ENCODE measurements around the gene SDHB. TPM values are rescaled to one million over a fixed set of nuclear protein-coding genes. Genes with fewer than 3 reads are reported as not detected.

Gene SDHB
- total and polyA plus RNA-seq, 2 donors (not counting 1 experiment from before 2014, with no cell fraction given), result 58.0 to 61.0 TPM

DNA sequence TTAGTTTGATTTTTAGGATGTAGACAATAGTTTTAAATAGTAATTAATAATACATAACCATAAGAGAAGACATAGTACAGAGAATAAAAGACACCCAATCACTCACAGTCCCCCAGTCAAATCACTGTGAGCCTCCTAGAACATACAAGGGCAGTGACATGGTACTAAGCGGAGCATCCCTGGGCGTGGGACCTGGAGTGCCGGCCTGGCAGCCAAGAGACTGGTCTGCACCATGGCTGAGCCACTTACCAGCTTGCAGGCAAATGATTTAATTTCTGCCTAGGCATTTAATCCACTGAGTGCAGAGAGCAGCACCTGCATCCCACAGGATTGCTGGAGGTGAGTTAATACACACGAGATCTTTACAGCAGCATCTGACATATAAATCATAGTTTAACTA, 20.4 kb downstream of the SDHB start:
- intact Hi-C loops (cut with micrococcal nuclease), result no loop called here
- H3K4me3 Mint-ChIP-seq, result no peak overlapping the region
- peaks cover 17% of the 10 kb centered on the region for H4K20me1 ChIP-seq (ENCODE audit: control insufficient read depth, insufficient read depth, low read length, poor library complexity, severe bottlenecking)
- H3K27me3 Mint-ChIP-seq, result no peaks in the 10 kb centered on the region
- CTCF ChIA-PET, result no interaction called here
- POLR2A ChIA-PET, result no interaction called here
- peaks cover 15 to 49% of the 10 kb centered on the region in 2 experiments for H3K36me3 ChIP-seq (replicated peaks in 1 of 2; ENCODE audit: control extremely low read depth in 1 of 2, control insufficient read depth in 1 of 2, extremely low read depth in 1 of 2, insufficient read depth in 2 of 2, low read length in 1 of 2)
- no peak overlapping the region for H3K4me3 ChIP-seq (ENCODE audit: control extremely low read depth in 1 of 5, extremely low read depth in 1 of 5, insufficient read depth in 1 of 5, low read depth in 2 of 5, low read length in 4 of 5)
- no peaks in the 10 kb centered on the region for H3K4me1 ChIP-seq (ENCODE audit: control insufficient read depth in 2 of 2, insufficient read depth in 2 of 2, low read length in 2 of 2)
- H3K9me3 ChIP-seq (ENCODE audit: control extremely low read depth in 1 of 3, control insufficient read depth in 2 of 3, insufficient read depth in 1 of 3, low read length in 2 of 3), result no peaks in the 10 kb centered on the region
- H3K9ac ChIP-seq (ENCODE audit: low read length), result no peak overlapping the region
- no peak overlapping the region for H3K27ac ChIP-seq (ENCODE audit: low read length in 2 of 2)
- no peak overlapping the region for H3K27ac Mint-ChIP-seq
- peaks cover 2% of the 10 kb centered on the region for H3K4me1 Mint-ChIP-seq
- TF ChIP-seq EZH2 (IDR thresholded peaks at IDR 0.05; ENCODE audit: borderline replicate concordance, insufficient read depth, low read depth, low read length, poor library complexity, severe bottlenecking), result no peak
- TF ChIP-seq, protein P1, sequence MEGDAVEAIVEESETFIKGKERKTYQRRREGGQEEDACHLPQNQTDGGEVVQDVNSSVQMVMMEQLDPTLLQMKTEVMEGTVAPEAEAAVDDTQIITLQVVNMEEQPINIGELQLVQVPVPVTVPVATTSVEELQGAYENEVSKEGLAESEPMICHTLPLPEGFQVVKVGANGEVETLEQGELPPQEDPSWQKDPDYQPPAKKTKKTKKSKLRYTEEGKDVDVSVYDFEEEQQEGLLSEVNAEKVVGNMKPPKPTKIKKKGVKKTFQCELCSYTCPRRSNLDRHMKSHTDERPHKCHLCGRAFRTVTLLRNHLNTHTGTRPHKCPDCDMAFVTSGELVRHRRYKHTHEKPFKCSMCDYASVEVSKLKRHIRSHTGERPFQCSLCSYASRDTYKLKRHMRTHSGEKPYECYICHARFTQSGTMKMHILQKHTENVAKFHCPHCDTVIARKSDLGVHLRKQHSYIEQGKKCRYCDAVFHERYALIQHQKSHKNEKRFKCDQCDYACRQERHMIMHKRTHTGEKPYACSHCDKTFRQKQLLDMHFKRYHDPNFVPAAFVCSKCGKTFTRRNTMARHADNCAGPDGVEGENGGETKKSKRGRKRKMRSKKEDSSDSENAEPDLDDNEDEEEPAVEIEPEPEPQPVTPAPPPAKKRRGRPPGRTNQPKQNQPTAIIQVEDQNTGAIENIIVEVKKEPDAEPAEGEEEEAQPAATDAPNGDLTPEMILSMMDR (IDR thresholded peaks at IDR 0.05), result no peak
- H2AFZ ChIP-seq (ENCODE audit: insufficient read depth, low read depth, low read length, poor library complexity, severe bottlenecking), result no peak overlapping the region
- H3K79me2 ChIP-seq (ENCODE audit: control insufficient read depth, insufficient read depth, low read length), result peaks cover 18% of the 10 kb centered on the region
- DNase-seq (no peak), ATAC-seq (ENCODE audit: low read depth) (no peak)
- no peak overlapping the region for H3K4me2 ChIP-seq (replicated peaks; ENCODE audit: low read depth, low read length, poor library complexity, severe bottlenecking)
- 100% methylated on average over 3 of the region's 4 CpGs for WGBS (ENCODE audit: insufficient coverage)
- H3K27me3 ChIP-seq (replicated peaks in 1 of 4; ENCODE audit: control extremely low read depth in 1 of 4, control insufficient read depth in 3 of 4, insufficient read depth in 4 of 4, low read length in 3 of 4), result no peaks in the 10 kb centered on the region
- H3K9me3 Mint-ChIP-seq (ENCODE audit: insufficient read depth), result no peaks in the 10 kb centered on the region

DNA sequence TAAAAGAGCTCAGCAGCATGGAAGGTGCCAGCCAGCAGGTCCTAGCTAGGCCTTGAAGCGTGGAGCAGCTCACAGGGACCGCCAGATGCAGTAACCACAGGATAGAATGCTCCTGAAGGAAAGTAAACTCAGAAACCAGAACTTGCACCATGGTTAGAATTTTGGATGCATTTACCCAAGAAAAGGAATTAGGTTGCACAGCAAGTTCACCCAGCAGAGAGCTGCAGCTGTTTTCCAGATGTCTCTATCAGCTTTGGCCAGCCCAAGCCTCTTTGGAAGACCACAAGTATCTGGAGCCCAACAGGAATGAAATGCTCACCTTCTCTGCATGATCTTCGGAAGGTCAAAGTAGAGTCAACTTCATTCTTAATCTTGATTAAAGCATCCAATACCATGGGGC, 21.1 kb downstream of the SDHB start:
- peaks cover 15 to 52% of the 10 kb centered on the region in 2 experiments for H3K36me3 ChIP-seq (replicated peaks in 1 of 2; ENCODE audit: control extremely low read depth in 1 of 2, control insufficient read depth in 1 of 2, extremely low read depth in 1 of 2, insufficient read depth in 2 of 2, low read length in 1 of 2)
- ATAC-seq (ENCODE audit: low read depth), result no peak
- peaks cover 17% of the 10 kb centered on the region for H4K20me1 ChIP-seq (ENCODE audit: control insufficient read depth, insufficient read depth, low read length, poor library complexity, severe bottlenecking)

More for the DNA sequence above, 21.1 kb downstream of the SDHB start:
- Histone ChIP-seq H3K79me2 (ENCODE audit: control insufficient read depth, insufficient read depth, low read length) (peaks cover 12% of the 10 kb centered on the region), H2AFZ (ENCODE audit: insufficient read depth, low read depth, low read length, poor library complexity, severe bottlenecking) (no peak overlapping the region), H3K27me3 (replicated peaks in 1 of 4; ENCODE audit: control extremely low read depth in 1 of 4, control insufficient read depth in 3 of 4, insufficient read depth in 4 of 4, low read length in 3 of 4) (no peaks in the 10 kb centered on the region), H3K9ac (ENCODE audit: low read length) (no peak overlapping the region), H3K27ac (ENCODE audit: low read length in 2 of 2) (no peak overlapping the region), H3K4me1 (ENCODE audit: control insufficient read depth in 2 of 2, insufficient read depth in 2 of 2, low read length in 2 of 2) (no peaks in the 10 kb centered on the region), H3K4me3 (ENCODE audit: control extremely low read depth in 1 of 5, extremely low read depth in 1 of 5, insufficient read depth in 1 of 5, low read depth in 2 of 5, low read length in 4 of 5) (no peak overlapping the region), H3K4me2 (replicated peaks; ENCODE audit: low read depth, low read length, poor library complexity, severe bottlenecking) (no peak overlapping the region), H3K9me3 (ENCODE audit: control extremely low read depth in 1 of 3, control insufficient read depth in 2 of 3, insufficient read depth in 1 of 3, low read length in 2 of 3) (no peaks in the 10 kb centered on the region)
- no peak for DNase-seq
- H3K27ac Mint-ChIP-seq, result no peak overlapping the region
- H3K4me1 Mint-ChIP-seq, result no peaks in the 10 kb centered on the region
- no peaks in the 10 kb centered on the region for H3K27me3 Mint-ChIP-seq
- intact Hi-C loops (cut with micrococcal nuclease), result no loop called here
- ChIA-PET POLR2A (no interaction called here), CTCF (interaction anchor here (0.6 kb wide), 1 partner anchor 13 kb away, joined by 3 read pairs; no protein-coding TSS in a partner anchor)
- WGBS (ENCODE audit: insufficient coverage), result 100% methylated on average over 2 of the region's 3 CpGs
- no peak overlapping the region for H3K4me3 Mint-ChIP-seq
- H3K9me3 Mint-ChIP-seq (ENCODE audit: insufficient read depth), result no peaks in the 10 kb centered on the region
- no peak for TF ChIP-seq EZH2 (IDR thresholded peaks at IDR 0.05; ENCODE audit: borderline replicate concordance, insufficient read depth, low read depth, low read length, poor library complexity, severe bottlenecking)
- TF ChIP-seq, protein P1 (IDR thresholded peaks at IDR 0.05), result no peak

All from B cell (primary cell).